ENCODE results near the gene DNAJA2. TPM values are rescaled to one million over a fixed set of nuclear protein-coding genes. Genes with fewer than 3 reads are reported as not detected.

Gene DNAJA2
- total RNA-seq, 1 experiment from 2014 or later, result 85.2 TPM

- BruUV-seq (replicated peaks), result no TSS peak
Measured at GRCh38 chr16:46971271-46971670, 2.2 kb downstream of the DNAJA2 start.

GRCh38 chr16:46970089-46970488 is 3.4 kb downstream of the DNAJA2 start:
- Histone ChIP-seq H3K4me1 (ENCODE audit: insufficient read depth, low read length, poor library complexity, severe bottlenecking) (peaks cover 14% of the 10 kb centered on the region), H3K27me3 (replicated peaks; ENCODE audit: insufficient read depth, low read depth, low read length, poor library complexity) (no peaks in the 10 kb centered on the region), H3K4me3 (ENCODE audit: low read depth, low read length, poor library complexity, severe bottlenecking) (no peak overlapping the region), H3K9me3 (ENCODE audit: low read depth, low read length, poor library complexity, severe bottlenecking) (no peaks in the 10 kb centered on the region), H3K27ac (ENCODE audit: low read depth, low read length, poor library complexity, severe bottlenecking) (no peak overlapping the region), H3K36me3 (ENCODE audit: insufficient read depth, low read length, poor library complexity, severe bottlenecking) (peaks cover 65% of the 10 kb centered on the region)
- DNase-seq (ENCODE audit: low spot score), result no peak
- POLR2A ChIA-PET (ENCODE audit: low non-redundant PET), result no interaction called here
- BruUV-seq (replicated peaks), result no TSS peak
- CTCF ChIA-PET, result no interaction called here
- intact Hi-C loops (cut with micrococcal nuclease; ENCODE audit: unreplicated experiment), result no loop called here
- no peak for TF ChIP-seq CTCF (conservative IDR thresholded peaks at IDR 0.05; ENCODE audit: low read depth, low read length)
- no peak for TF ChIP-seq EZH2 (IDR thresholded peaks at IDR 0.05; ENCODE audit: borderline replicate concordance, low read depth, low read length, poor library complexity, severe bottlenecking)

More at GRCh38 chr16:46971271-46971670, 2.2 kb downstream of the DNAJA2 start:
- Histone ChIP-seq H3K27ac (ENCODE audit: low read depth, low read length, poor library complexity, severe bottlenecking) (no peak overlapping the region), H3K27me3 (replicated peaks; ENCODE audit: insufficient read depth, low read depth, low read length, poor library complexity) (no peaks in the 10 kb centered on the region), H3K4me3 (ENCODE audit: low read depth, low read length, poor library complexity, severe bottlenecking) (peak overlapping the region; percentile 95), H3K36me3 (ENCODE audit: insufficient read depth, low read length, poor library complexity, severe bottlenecking) (peaks cover 54% of the 10 kb centered on the region), H3K9me3 (ENCODE audit: low read depth, low read length, poor library complexity, severe bottlenecking) (no peaks in the 10 kb centered on the region), H3K4me1 (ENCODE audit: insufficient read depth, low read length, poor library complexity, severe bottlenecking) (peaks cover 14% of the 10 kb centered on the region)
- TF ChIP-seq CTCF (conservative IDR thresholded peaks at IDR 0.05; ENCODE audit: low read depth, low read length), result no peak
- no peak for TF ChIP-seq EZH2 (IDR thresholded peaks at IDR 0.05; ENCODE audit: borderline replicate concordance, low read depth, low read length, poor library complexity, severe bottlenecking)
- intact Hi-C loops (cut with micrococcal nuclease; ENCODE audit: unreplicated experiment), result no loop called here
- CTCF ChIA-PET, result no interaction called here
- no peak for DNase-seq (ENCODE audit: low spot score)
- POLR2A ChIA-PET (ENCODE audit: low non-redundant PET), result no interaction called here

DNA sequence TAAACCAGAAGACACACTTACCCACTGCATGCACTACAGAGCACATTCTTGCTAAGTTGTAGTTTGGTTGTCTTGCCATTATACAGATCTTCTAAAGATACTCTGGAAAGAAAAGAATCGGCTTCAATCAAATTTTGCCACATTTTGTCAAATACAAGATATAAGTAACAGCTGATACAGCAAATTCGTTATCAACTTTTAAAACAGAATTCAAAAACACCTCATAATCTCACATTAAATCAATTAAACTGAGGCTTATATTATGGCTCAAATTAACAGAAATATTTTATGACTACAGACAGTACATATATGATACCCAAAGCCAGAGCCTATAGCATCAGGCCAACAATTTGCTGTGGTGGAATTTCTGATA is 5.4 kb downstream of the DNAJA2 start:
- Histone ChIP-seq H3K36me3 (ENCODE audit: insufficient read depth, low read length, poor library complexity, severe bottlenecking) (peaks cover 86% of the 10 kb centered on the region), H3K27ac (ENCODE audit: low read depth, low read length, poor library complexity, severe bottlenecking) (no peak overlapping the region), H3K9me3 (ENCODE audit: low read depth, low read length, poor library complexity, severe bottlenecking) (no peaks in the 10 kb centered on the region), H3K4me1 (ENCODE audit: insufficient read depth, low read length, poor library complexity, severe bottlenecking) (peaks cover 9% of the 10 kb centered on the region), H3K27me3 (replicated peaks; ENCODE audit: insufficient read depth, low read depth, low read length, poor library complexity) (no peaks in the 10 kb centered on the region), H3K4me3 (ENCODE audit: low read depth, low read length, poor library complexity, severe bottlenecking) (no peak overlapping the region)
- intact Hi-C loops (cut with micrococcal nuclease; ENCODE audit: unreplicated experiment), result no loop called here
- ChIA-PET CTCF (no interaction called here), POLR2A (ENCODE audit: low non-redundant PET) (no interaction called here)
- no peak for TF ChIP-seq CTCF (conservative IDR thresholded peaks at IDR 0.05; ENCODE audit: low read depth, low read length)
- TF ChIP-seq EZH2 (IDR thresholded peaks at IDR 0.05; ENCODE audit: borderline replicate concordance, low read depth, low read length, poor library complexity, severe bottlenecking), result no peak
- BruUV-seq (replicated peaks), result no TSS peak
- no peak for DNase-seq (ENCODE audit: low spot score)
